Measurements from ENCODE around the gene ANKFY1. TPM values are rescaled to one million over a fixed set of nuclear protein-coding genes. Genes with fewer than 3 reads are reported as not detected.

Gene ANKFY1
- total RNA-seq, 1 donor from 2014 or later = 51.9 TPM

DNA sequence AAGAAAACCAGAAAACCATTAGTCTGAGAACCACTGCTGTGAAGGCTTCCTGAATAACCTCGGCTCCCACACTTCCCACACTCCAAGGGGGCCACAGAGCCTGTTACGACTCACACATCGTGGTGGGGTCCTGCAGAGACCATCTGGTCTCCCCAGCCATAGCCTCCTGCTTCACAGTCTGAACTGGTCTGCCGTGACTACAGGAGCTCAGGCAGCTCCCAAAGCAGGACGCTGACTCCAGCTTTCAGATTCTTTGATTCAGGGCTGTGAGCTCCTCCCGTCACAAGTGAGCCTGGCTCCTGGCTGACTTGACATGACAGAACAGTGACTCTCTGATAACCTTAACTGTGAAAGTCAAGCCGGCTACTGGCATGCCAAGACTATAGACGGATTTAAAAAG is 83.0 kb downstream of the ANKFY1 start:
- no peak overlapping the region for H3K27ac Mint-ChIP-seq
- no peak for DNase-seq (ENCODE audit: low spot score)
- H3K9me3 Mint-ChIP-seq = no peaks in the 10 kb centered on the region
- no peak overlapping the region for H3K4me3 Mint-ChIP-seq (ENCODE audit: low read depth)
- H3K36me3 Mint-ChIP-seq (ENCODE audit: low read depth) = peaks cover 74% of the 10 kb centered on the region
- intact Hi-C loops (cut with micrococcal nuclease) = no loop called here
- no peaks in the 10 kb centered on the region for H3K27me3 Mint-ChIP-seq (ENCODE audit: low read depth)
- H3K4me1 Mint-ChIP-seq (ENCODE audit: low read depth) = peaks cover 25% of the 10 kb centered on the region

DNA sequence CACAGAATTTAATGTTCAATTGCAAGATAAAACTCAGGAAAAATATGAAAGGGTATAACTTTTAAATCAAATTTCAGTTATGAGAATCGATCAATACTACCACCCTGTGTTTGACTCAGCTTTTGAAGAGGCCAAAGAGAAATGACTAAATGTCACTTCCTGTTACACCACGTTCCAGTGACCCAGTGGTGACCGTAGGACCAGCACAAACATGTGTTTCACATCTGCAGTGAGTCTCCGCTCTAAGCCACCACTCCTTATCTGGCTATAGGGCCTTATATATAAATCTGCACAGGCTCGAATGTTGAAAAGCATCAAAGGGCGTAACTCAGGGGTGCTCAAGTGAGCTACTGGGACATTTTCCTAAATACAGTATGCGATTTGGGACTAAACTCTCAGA is 84.7 kb downstream of the ANKFY1 start:
- no peak for DNase-seq (ENCODE audit: low spot score)
- intact Hi-C loops (cut with micrococcal nuclease) = no loop called here
- Mint-ChIP-seq H3K4me3 (ENCODE audit: low read depth) (no peak overlapping the region), H3K9me3 (no peaks in the 10 kb centered on the region), H3K4me1 (ENCODE audit: low read depth) (peaks cover 37% of the 10 kb centered on the region), H3K36me3 (ENCODE audit: low read depth) (peaks cover 84% of the 10 kb centered on the region), H3K27me3 (ENCODE audit: low read depth) (no peaks in the 10 kb centered on the region), H3K27ac (no peak overlapping the region)

GRCh38 chr17:4178651-4179050 is 85.1 kb downstream of the ANKFY1 start:
- Mint-ChIP-seq H3K27me3 (ENCODE audit: low read depth) (no peaks in the 10 kb centered on the region), H3K27ac (no peak overlapping the region), H3K9me3 (no peaks in the 10 kb centered on the region), H3K4me3 (ENCODE audit: low read depth) (no peak overlapping the region), H3K4me1 (ENCODE audit: low read depth) (peaks cover 39% of the 10 kb centered on the region), H3K36me3 (ENCODE audit: low read depth) (peaks cover 84% of the 10 kb centered on the region)
- intact Hi-C loops (cut with micrococcal nuclease) = no loop called here
- no peak for DNase-seq (ENCODE audit: low spot score)

GRCh38 chr17:4177806-4178205 is 86.0 kb downstream of the ANKFY1 start:
- Mint-ChIP-seq H3K36me3 (ENCODE audit: low read depth) (peaks cover 85% of the 10 kb centered on the region), H3K27ac (peak overlapping the region; percentile 44), H3K27me3 (ENCODE audit: low read depth) (no peaks in the 10 kb centered on the region), H3K9me3 (no peaks in the 10 kb centered on the region), H3K4me1 (ENCODE audit: low read depth) (peaks cover 39% of the 10 kb centered on the region), H3K4me3 (ENCODE audit: low read depth) (peak overlapping the region; percentile 2)
- no peak for DNase-seq (ENCODE audit: low spot score)
- intact Hi-C loops (cut with micrococcal nuclease) = loop anchor here (2.0 kb wide), 1 partner anchor 23 kb away; no protein-coding TSS in a partner anchor

- peak overlapping the region; percentile 73 for H3K4me3 Mint-ChIP-seq (ENCODE audit: low read depth)
- H3K9me3 Mint-ChIP-seq = no peaks in the 10 kb centered on the region
- intact Hi-C loops (cut with micrococcal nuclease) = loop anchor here (1.0 to 2.0 kb wide), 2 partner anchors 24 to 34 kb away; partner anchors contain the start of genes CYB5D2 and ZZEF1
- H3K27ac Mint-ChIP-seq = peak overlapping the region; percentile 87
- H3K4me1 Mint-ChIP-seq (ENCODE audit: low read depth) = peaks cover 39% of the 10 kb centered on the region
- no peaks in the 10 kb centered on the region for H3K27me3 Mint-ChIP-seq (ENCODE audit: low read depth)
- DNase-seq (ENCODE audit: low spot score) = no peak
- peaks cover 82% of the 10 kb centered on the region for H3K36me3 Mint-ChIP-seq (ENCODE audit: low read depth)
These were observed 86.8 kb downstream of the ANKFY1 start for GRCh38 chr17:4176808-4177472.

DNA sequence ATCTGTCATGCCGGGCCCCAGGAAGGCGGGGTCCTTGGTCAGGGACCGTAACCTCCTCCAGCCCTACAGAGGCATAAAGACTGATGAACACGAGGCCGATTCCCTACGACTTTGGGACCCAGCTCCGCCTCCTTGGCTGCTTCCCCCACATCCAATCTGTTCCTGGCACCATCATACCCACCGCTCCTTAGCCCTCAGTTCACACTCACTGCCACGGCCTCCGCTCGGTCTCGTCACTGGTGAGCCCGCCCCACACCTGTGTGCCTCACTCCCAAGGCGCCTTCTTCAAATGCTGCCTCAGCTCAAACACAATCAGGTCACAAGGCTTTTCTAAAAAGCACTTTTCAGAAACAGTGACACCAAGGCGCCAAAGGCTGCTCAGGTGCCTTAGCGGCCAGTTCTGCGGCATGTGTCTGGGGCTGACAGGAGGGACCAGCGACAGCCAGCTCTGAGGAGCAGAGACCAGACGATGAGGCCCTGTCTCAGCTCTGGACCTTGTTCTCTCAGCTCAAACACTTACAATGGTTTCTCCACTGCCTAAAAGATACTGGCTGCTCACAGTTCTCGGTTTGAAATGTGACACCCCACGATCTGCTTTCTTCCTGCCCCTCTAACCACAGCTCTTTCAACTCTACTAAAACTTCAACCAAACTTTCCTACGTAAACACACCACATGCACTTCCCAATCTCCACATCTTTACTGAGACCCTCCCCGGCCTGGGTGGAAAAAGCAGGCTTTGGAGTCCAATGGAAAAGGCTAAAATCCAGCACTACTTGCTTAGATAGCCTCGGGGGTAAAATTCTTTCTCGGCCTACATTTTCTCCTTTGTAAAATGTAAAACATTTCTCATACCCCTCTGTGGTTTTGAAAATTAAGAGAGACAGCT is 87.6 kb downstream of the ANKFY1 start:
- peak; percentile 46 for DNase-seq (ENCODE audit: low spot score)
- intact Hi-C loops (cut with micrococcal nuclease) = loop anchor here (1.0 to 2.0 kb wide), 2 partner anchors 25 to 33 kb away; partner anchors contain the start of genes CYB5D2 and ZZEF1
- Mint-ChIP-seq H3K4me3 (ENCODE audit: low read depth) (peak overlapping the region; percentile 73), H3K4me1 (ENCODE audit: low read depth) (peaks cover 39% of the 10 kb centered on the region), H3K27me3 (ENCODE audit: low read depth) (no peaks in the 10 kb centered on the region), H3K27ac (peak overlapping the region; percentile 87), H3K36me3 (ENCODE audit: low read depth) (peaks cover 85% of the 10 kb centered on the region), H3K9me3 (no peaks in the 10 kb centered on the region)

GRCh38 chr17:4174556-4174955 is 89.2 kb downstream of the ANKFY1 start:
- intact Hi-C loops (cut with micrococcal nuclease) = no loop called here
- no peaks in the 10 kb centered on the region for H3K27me3 Mint-ChIP-seq (ENCODE audit: low read depth)
- H3K9me3 Mint-ChIP-seq = no peaks in the 10 kb centered on the region
- H3K4me3 Mint-ChIP-seq (ENCODE audit: low read depth) = no peak overlapping the region
- peaks cover 92% of the 10 kb centered on the region for H3K36me3 Mint-ChIP-seq (ENCODE audit: low read depth)
- DNase-seq (ENCODE audit: low spot score) = no peak
- peak overlapping the region; percentile 62 for H3K27ac Mint-ChIP-seq
- H3K4me1 Mint-ChIP-seq (ENCODE audit: low read depth) = peaks cover 39% of the 10 kb centered on the region

DNA sequence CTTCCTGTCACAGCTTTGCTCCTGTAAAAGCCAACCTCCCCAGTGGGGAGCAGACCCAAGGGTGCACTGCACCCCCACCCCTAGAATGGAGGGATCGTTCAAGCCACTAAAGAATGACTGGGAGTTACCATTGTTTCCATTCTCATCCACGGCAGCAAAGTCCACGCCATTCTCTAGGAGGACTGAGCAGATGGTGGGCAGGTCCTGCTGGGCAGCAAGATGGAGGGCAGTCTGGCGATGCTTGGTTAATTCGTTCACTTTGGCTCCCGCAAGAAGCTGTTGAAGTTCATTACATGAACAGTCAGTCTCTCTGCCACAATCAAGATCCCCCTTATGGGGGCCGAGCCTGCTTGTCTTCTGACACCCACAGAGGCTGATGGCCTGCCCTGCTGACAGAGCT is 90.0 kb downstream of the ANKFY1 start:
- intact Hi-C loops (cut with micrococcal nuclease) = no loop called here
- no peak for DNase-seq (ENCODE audit: low spot score)
- Mint-ChIP-seq H3K9me3 (no peaks in the 10 kb centered on the region), H3K27me3 (ENCODE audit: low read depth) (no peaks in the 10 kb centered on the region), H3K4me1 (ENCODE audit: low read depth) (peaks cover 39% of the 10 kb centered on the region), H3K36me3 (ENCODE audit: low read depth) (peaks cover 92% of the 10 kb centered on the region), H3K4me3 (ENCODE audit: low read depth) (no peak overlapping the region), H3K27ac (no peak overlapping the region)

DNA sequence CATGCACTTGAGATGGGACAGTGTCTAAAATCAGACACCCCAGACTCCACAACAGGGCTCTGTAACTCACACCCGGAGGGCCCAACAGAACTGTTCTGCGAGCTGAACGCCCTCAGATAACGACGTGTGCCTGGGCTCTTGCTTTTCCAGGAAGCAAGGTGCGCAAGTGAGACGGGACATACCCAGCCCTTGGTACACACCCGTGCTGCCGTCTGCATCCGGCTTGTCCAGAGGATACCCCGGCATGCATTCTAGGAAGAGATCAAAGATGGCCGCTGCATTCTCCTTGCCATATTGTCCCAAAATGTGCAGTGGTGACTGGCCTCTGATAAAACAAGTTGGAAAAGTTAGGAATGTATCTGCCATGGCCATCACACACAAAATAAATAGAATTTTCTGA is 91.4 kb downstream of the ANKFY1 start:
- DNase-seq (ENCODE audit: low spot score) = no peak
- H3K4me1 Mint-ChIP-seq (ENCODE audit: low read depth) = peaks cover 29% of the 10 kb centered on the region
- H3K27ac Mint-ChIP-seq = no peak overlapping the region
- H3K9me3 Mint-ChIP-seq = no peaks in the 10 kb centered on the region
- H3K27me3 Mint-ChIP-seq (ENCODE audit: low read depth) = no peaks in the 10 kb centered on the region
- peaks cover 85% of the 10 kb centered on the region for H3K36me3 Mint-ChIP-seq (ENCODE audit: low read depth)
- intact Hi-C loops (cut with micrococcal nuclease) = no loop called here
- no peak overlapping the region for H3K4me3 Mint-ChIP-seq (ENCODE audit: low read depth)

GRCh38 chr17:4170639-4171280 is 93.0 kb downstream of the ANKFY1 start:
- H3K4me3 Mint-ChIP-seq (ENCODE audit: low read depth) = no peak overlapping the region
- peaks cover 85% of the 10 kb centered on the region for H3K36me3 Mint-ChIP-seq (ENCODE audit: low read depth)
- DNase-seq (ENCODE audit: low spot score) = no peak
- H3K4me1 Mint-ChIP-seq (ENCODE audit: low read depth) = peaks cover 13% of the 10 kb centered on the region
- intact Hi-C loops (cut with micrococcal nuclease) = no loop called here
- no peaks in the 10 kb centered on the region for H3K9me3 Mint-ChIP-seq
- no peaks in the 10 kb centered on the region for H3K27me3 Mint-ChIP-seq (ENCODE audit: low read depth)
- no peak overlapping the region for H3K27ac Mint-ChIP-seq

GRCh38 chr17:4167786-4168185 is 96.0 kb downstream of the ANKFY1 start:
- no peaks in the 10 kb centered on the region for H3K27me3 Mint-ChIP-seq (ENCODE audit: low read depth)
- intact Hi-C loops (cut with micrococcal nuclease) = no loop called here
- H3K27ac Mint-ChIP-seq = no peak overlapping the region
- peaks cover 71% of the 10 kb centered on the region for H3K36me3 Mint-ChIP-seq (ENCODE audit: low read depth)
- no peaks in the 10 kb centered on the region for H3K9me3 Mint-ChIP-seq
- H3K4me3 Mint-ChIP-seq (ENCODE audit: low read depth) = no peak overlapping the region
- no peak for DNase-seq (ENCODE audit: low spot score)
- peaks cover 3% of the 10 kb centered on the region for H3K4me1 Mint-ChIP-seq (ENCODE audit: low read depth)

DNA sequence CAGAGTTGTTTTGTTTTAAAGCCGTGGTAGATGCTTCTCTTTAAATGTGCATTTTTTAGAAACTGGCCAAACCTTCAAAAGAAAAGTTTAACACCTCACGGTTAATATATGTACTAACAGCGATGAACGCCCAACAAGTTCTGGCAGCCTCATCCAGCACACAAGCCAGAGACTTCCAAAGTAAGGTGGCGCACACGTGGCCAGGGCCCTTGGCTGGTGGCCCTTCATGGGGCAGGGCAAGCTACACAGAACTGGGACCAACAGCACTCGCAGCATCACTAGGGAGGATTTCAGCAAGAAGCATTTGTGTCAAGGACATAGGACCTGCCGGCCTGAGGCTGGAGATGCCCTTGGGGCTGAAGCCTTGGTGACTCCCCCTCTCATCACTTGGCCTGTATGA is 97.4 kb downstream of the ANKFY1 start:
- Mint-ChIP-seq H3K9me3 (no peaks in the 10 kb centered on the region), H3K4me3 (ENCODE audit: low read depth) (no peak overlapping the region), H3K36me3 (ENCODE audit: low read depth) (peaks cover 61% of the 10 kb centered on the region), H3K27me3 (ENCODE audit: low read depth) (no peaks in the 10 kb centered on the region), H3K4me1 (ENCODE audit: low read depth) (peaks cover 15% of the 10 kb centered on the region), H3K27ac (no peak overlapping the region)
- DNase-seq (ENCODE audit: low spot score) = no peak
- intact Hi-C loops (cut with micrococcal nuclease) = no loop called here
